Osteoblast (primary cell): ENCODE measurements around the gene KIF6. TPM values are rescaled to one million over a fixed set of nuclear protein-coding genes. Genes with fewer than 3 reads are reported as not detected.
A peak's percentile ranks its signal among the peaks of the same experiment; 100 is the strongest.

ENCODE experiments used
- DNase-seq: peaks from one replicate; pipeline ENCODE4 v3.0.0; 2011; ENCODE audit warnings: low spot score, mixed read lengths; ENCODE audit not compliant: insufficient read length; ENCODE audit errors: missing footprints
- H2AFZ ChIP-seq: 2 replicates; pipeline ENCODE4 v1.6.0; 2011; ENCODE audit warnings: mild to moderate bottlenecking, low read length
- H3K27ac ChIP-seq: 2 replicates; pipeline ENCODE4 v1.5.1; 2011; ENCODE audit warnings: mild to moderate bottlenecking, low read depth, low read length, moderate library complexity
- H3K27me3 ChIP-seq: 2 replicates; pipeline ENCODE4 v1.6.0; 2012; ENCODE audit warnings: mild to moderate bottlenecking, control low read depth, inconsistent platforms, low read length, moderate library complexity; ENCODE audit not compliant: insufficient read depth
- H3K36me3 ChIP-seq: 2 replicates; pipeline ENCODE4 v1.5.1; 2011; ENCODE audit warnings: mild to moderate bottlenecking, low read length, control low read depth, moderate library complexity; ENCODE audit not compliant: insufficient read depth
- H3K4me1 ChIP-seq: 2 replicates; pipeline ENCODE4 v1.5.1; 2011; ENCODE audit warnings: mild to moderate bottlenecking, low read length, control low read depth, moderate library complexity; ENCODE audit not compliant: insufficient read depth
- H3K4me2 ChIP-seq: 2 replicates; pipeline ENCODE4 v1.6.0; 2011; ENCODE audit warnings: mild to moderate bottlenecking, low read length; ENCODE audit not compliant: insufficient read depth
- H3K4me3 ChIP-seq: fragments of 200-600 bp; sonication (generic); 3 replicates; pipeline ENCODE4 v1.5.1; 2012; ENCODE audit warnings: mild to moderate bottlenecking, low read length, inconsistent platforms; ENCODE audit not compliant: insufficient read depth
- H3K79me2 ChIP-seq: 2 replicates; pipeline ENCODE4 v1.6.0; 2012; ENCODE audit warnings: mild to moderate bottlenecking, low read length, control low read depth, inconsistent platforms; ENCODE audit not compliant: insufficient read depth
- H3K9me3 ChIP-seq: 2 replicates; pipeline ENCODE4 v1.5.1; 2011; ENCODE audit warnings: low read depth, low read length, control low read depth
- H4K20me1 ChIP-seq: 2 replicates; pipeline ENCODE4 v1.6.0; 2012; ENCODE audit warnings: mild to moderate bottlenecking, low read length, control low read depth; ENCODE audit not compliant: insufficient read depth
- CTCF ChIP-seq: IDR thresholded peaks from 2 replicates; pipeline ENCODE4 v1.5.1; 2011; ENCODE audit warnings: mild to moderate bottlenecking, low read depth, low read length, moderate library complexity; ENCODE audit errors: extremely low read depth
- total RNA-seq: library from RNA; depleted of rRNA; stranded (reverse); fragments of >200 nt; gene quantifications from 2 replicates; pipeline ENCODE4 v1.2.3, GENCODE V29; 2012

KIF6 gene
- total RNA-seq, 1 donor, result 1.4 TPM

- Histone ChIP-seq H3K9me3 (no peaks in the 10 kb centered on the region), H4K20me1 (no peaks in the 10 kb centered on the region), H2AFZ (no peak overlapping the region), H3K27ac (no peak overlapping the region), H3K36me3 (no peaks in the 10 kb centered on the region), H3K4me3 (no peak overlapping the region), H3K4me1 (no peaks in the 10 kb centered on the region), H3K27me3 (no peaks in the 10 kb centered on the region), H3K79me2 (no peaks in the 10 kb centered on the region), H3K4me2 (no peak overlapping the region)
- no peak for DNase-seq
- no peak for TF ChIP-seq CTCF
These were observed 337.4 kb downstream of the KIF6 start for GRCh38 chr6:39387785-39388184.

- Histone ChIP-seq H4K20me1 (no peaks in the 10 kb centered on the region), H2AFZ (no peak overlapping the region), H3K79me2 (no peaks in the 10 kb centered on the region), H3K4me1 (no peaks in the 10 kb centered on the region), H3K4me3 (no peak overlapping the region), H3K4me2 (no peak overlapping the region), H3K27ac (no peak overlapping the region), H3K36me3 (no peaks in the 10 kb centered on the region), H3K27me3 (no peaks in the 10 kb centered on the region), H3K9me3 (no peaks in the 10 kb centered on the region)
- TF ChIP-seq CTCF, result no peak
- DNase-seq, result peak; percentile 15
These were observed 338.7 kb downstream of the KIF6 start for GRCh38 chr6:39386487-39386886.

- H3K79me2 ChIP-seq, result no peaks in the 10 kb centered on the region
- no peaks in the 10 kb centered on the region for H3K27me3 ChIP-seq
- no peak overlapping the region for H2AFZ ChIP-seq
- DNase-seq, result peak; percentile 38
- no peak overlapping the region for H3K4me2 ChIP-seq
- no peaks in the 10 kb centered on the region for H3K9me3 ChIP-seq
- no peak for TF ChIP-seq CTCF
- no peak overlapping the region for H3K4me3 ChIP-seq
- H3K4me1 ChIP-seq, result no peaks in the 10 kb centered on the region
- no peak overlapping the region for H3K27ac ChIP-seq
- no peaks in the 10 kb centered on the region for H4K20me1 ChIP-seq
- H3K36me3 ChIP-seq, result no peaks in the 10 kb centered on the region
These were observed 343.6 kb downstream of the KIF6 start for GRCh38 chr6:39381550-39382140.

GRCh38 chr6:39380837-39381549, 344.2 kb downstream of the KIF6 start:
- Histone ChIP-seq H3K27me3 (no peaks in the 10 kb centered on the region), H4K20me1 (no peaks in the 10 kb centered on the region), H2AFZ (no peak overlapping the region), H3K4me3 (no peak overlapping the region), H3K4me2 (no peak overlapping the region), H3K79me2 (no peaks in the 10 kb centered on the region), H3K36me3 (no peaks in the 10 kb centered on the region), H3K4me1 (no peaks in the 10 kb centered on the region), H3K9me3 (no peaks in the 10 kb centered on the region), H3K27ac (no peak overlapping the region)
- no peak for TF ChIP-seq CTCF
- DNase-seq, result no peak
